HG03108 (cell line): ENCODE data around the gene DACT3.

Experiments
- ATAC-seq: cut with Tn5 transposase; IDR thresholded peaks from one replicate; pipeline ENCODE4 v1.9.1; 2021; ENCODE audit warnings: moderate library complexity; ENCODE audit not compliant: unreplicated experiment

Gene DACT3

GRCh38 chr19:46661020-46661731, at the start of gene DACT3:
Gene DACT3, minus strand, starts transcription at chr19:46661182. Its CDS starts 118 bp downstream, at chr19:46661064.
- ATAC-seq = peak; percentile 87

GRCh38 chr19:46710687-46711086, 49.7 kb upstream of the DACT3 start:
- no peak for ATAC-seq

- ATAC-seq = no peak
Measured at GRCh38 chr19:46704379-46705076, 43.5 kb upstream of the DACT3 start.

- no peak for ATAC-seq
Measured at GRCh38 chr19:46700704-46701103, 39.7 kb upstream of the DACT3 start.

GRCh38 chr19:46698395-46699321, 37.7 kb upstream of the DACT3 start:
- no peak for ATAC-seq

- ATAC-seq = no peak
Measured at GRCh38 chr19:46697204-46697960, 36.4 kb upstream of the DACT3 start.

GRCh38 chr19:46696866-46697203, 35.9 kb upstream of the DACT3 start:
- ATAC-seq = no peak

- no peak for ATAC-seq
Measured at GRCh38 chr19:46696052-46696451, 35.1 kb upstream of the DACT3 start.

- no peak for ATAC-seq
Measured at GRCh38 chr19:46693760-46694159, 32.8 kb upstream of the DACT3 start.

GRCh38 chr19:46692918-46693722, 32.1 kb upstream of the DACT3 start:
- no peak for ATAC-seq

GRCh38 chr19:46691948-46692347, 31.0 kb upstream of the DACT3 start:
- no peak for ATAC-seq

- no peak for ATAC-seq
Measured at GRCh38 chr19:46691104-46691503, 30.1 kb upstream of the DACT3 start.

GRCh38 chr19:46689358-46689757, 28.4 kb upstream of the DACT3 start:
- no peak for ATAC-seq

GRCh38 chr19:46687438-46688145, 26.6 kb upstream of the DACT3 start:
- ATAC-seq = no peak

- no peak for ATAC-seq
Measured at GRCh38 chr19:46685189-46685588, 24.2 kb upstream of the DACT3 start.

- ATAC-seq = no peak
Measured at GRCh38 chr19:46678110-46678732, 17.2 kb upstream of the DACT3 start.

- no peak for ATAC-seq
Measured at GRCh38 chr19:46674416-46675178, 13.6 kb upstream of the DACT3 start.

- no peak for ATAC-seq
Measured at GRCh38 chr19:46670813-46671212, 9.8 kb upstream of the DACT3 start.
